Lower leg skin (tissue), 3 donors: ENCODE measurements around the gene CALML3.

Source experiments
- POLR2A ChIP-seq, 2 donors: fragments of 450-650 bp; IDR thresholded peaks; one replicate each; pipeline ENCODE4 v1.6.1; 2016 to 2017; ENCODE audit warnings: antibody characterized with exemption in 2 of 2, mild to moderate bottlenecking in 1 of 2, moderate library complexity in 1 of 2
- TF ChIP-seq, protein P1 (sequence below), 3 donors: fragments of 450-650 bp; IDR thresholded peaks; one replicate each; pipeline ENCODE4 v1.5.1; 2016; ENCODE audit warnings: antibody characterized with exemption in 3 of 3, mild to moderate bottlenecking in 3 of 3, moderate library complexity in 2 of 3

DNA sequence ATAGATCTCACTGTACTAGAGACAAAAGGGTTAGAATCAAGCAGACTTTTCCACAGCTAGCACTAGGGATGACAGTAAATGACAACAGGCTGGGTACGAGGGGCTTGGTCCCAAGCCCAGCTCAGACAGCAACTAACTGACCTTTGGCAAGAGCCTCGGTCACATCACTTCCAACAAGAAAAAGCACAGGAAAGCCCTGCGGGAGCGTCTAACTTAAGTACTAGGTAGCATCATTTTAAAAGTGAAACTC, 22.8 kb downstream of the CALML3 start:
- TF ChIP-seq, protein P1, sequence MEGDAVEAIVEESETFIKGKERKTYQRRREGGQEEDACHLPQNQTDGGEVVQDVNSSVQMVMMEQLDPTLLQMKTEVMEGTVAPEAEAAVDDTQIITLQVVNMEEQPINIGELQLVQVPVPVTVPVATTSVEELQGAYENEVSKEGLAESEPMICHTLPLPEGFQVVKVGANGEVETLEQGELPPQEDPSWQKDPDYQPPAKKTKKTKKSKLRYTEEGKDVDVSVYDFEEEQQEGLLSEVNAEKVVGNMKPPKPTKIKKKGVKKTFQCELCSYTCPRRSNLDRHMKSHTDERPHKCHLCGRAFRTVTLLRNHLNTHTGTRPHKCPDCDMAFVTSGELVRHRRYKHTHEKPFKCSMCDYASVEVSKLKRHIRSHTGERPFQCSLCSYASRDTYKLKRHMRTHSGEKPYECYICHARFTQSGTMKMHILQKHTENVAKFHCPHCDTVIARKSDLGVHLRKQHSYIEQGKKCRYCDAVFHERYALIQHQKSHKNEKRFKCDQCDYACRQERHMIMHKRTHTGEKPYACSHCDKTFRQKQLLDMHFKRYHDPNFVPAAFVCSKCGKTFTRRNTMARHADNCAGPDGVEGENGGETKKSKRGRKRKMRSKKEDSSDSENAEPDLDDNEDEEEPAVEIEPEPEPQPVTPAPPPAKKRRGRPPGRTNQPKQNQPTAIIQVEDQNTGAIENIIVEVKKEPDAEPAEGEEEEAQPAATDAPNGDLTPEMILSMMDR (IDR thresholded peaks at IDR 0.05), result no peak
- TF ChIP-seq POLR2A (IDR thresholded peaks at IDR 0.05), result no peak
